ENCODE data around the gene ZDHHC14. TPM values are rescaled to one million over a fixed set of nuclear protein-coding genes. Genes with fewer than 3 reads are reported as not detected.

The ZDHHC14 gene
- total RNA-seq, 4 donors from 2014 or later, result 6.5 to 10.4 (median 8.0) TPM

DNA sequence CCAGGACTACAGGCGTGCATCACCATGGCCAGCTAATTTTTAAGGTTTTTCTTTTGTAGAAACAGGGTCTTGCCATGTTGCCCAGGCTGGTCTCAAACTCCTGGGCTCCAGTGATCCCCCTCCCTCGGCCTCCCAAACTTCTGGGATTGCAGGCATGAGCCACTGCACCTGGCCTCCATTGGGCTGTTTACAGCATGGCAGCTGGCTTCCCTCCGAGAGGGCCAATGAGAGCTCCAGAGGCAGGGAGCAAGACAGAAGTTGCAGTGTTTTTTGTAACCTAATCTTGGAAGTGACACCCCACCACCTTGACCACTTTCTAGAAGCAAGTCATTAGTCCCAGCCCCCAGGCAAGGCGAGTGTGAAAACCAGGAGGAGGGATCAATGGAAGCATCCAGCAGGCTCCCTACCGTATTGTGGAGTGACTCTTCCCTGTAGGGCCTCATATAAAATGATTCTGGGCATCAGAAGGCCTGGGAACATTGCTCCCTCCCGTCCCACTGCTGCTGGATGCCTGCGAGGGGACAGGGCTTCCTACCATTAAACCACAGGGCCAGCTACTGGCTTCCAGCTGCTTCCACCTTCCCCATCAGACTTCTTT is 144.4 kb downstream of the ZDHHC14 start:
- TF ChIP-seq, protein P1, sequence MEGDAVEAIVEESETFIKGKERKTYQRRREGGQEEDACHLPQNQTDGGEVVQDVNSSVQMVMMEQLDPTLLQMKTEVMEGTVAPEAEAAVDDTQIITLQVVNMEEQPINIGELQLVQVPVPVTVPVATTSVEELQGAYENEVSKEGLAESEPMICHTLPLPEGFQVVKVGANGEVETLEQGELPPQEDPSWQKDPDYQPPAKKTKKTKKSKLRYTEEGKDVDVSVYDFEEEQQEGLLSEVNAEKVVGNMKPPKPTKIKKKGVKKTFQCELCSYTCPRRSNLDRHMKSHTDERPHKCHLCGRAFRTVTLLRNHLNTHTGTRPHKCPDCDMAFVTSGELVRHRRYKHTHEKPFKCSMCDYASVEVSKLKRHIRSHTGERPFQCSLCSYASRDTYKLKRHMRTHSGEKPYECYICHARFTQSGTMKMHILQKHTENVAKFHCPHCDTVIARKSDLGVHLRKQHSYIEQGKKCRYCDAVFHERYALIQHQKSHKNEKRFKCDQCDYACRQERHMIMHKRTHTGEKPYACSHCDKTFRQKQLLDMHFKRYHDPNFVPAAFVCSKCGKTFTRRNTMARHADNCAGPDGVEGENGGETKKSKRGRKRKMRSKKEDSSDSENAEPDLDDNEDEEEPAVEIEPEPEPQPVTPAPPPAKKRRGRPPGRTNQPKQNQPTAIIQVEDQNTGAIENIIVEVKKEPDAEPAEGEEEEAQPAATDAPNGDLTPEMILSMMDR (IDR thresholded peaks at IDR 0.05; ENCODE audit: low read depth), result no peak

DNA sequence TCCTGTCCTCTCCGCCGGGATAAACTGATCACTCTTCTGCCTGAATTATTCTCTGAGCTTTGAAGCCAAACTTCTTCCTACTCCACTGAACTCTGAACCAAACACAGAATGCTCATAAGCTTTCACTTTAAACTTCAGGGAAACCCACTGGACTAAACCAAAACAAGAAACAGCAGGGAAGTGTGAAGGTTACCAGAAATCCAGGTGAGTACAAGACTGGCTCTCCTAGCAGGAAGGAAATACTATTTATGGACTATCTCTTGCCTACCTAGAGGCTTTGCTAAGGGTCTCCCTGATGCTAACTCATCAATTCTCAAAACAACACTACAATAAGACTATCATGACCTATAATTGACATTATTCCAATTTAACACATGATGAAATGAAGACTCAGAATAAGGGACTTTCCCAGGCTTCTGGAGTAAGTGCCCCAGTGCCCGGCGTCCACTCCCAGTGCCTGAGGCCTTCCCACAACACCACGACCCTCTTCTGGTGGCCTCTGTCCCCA is 145.0 kb downstream of the ZDHHC14 start:
- TF ChIP-seq, protein P1 (IDR thresholded peaks at IDR 0.05; ENCODE audit: low read depth), result no peak

DNA sequence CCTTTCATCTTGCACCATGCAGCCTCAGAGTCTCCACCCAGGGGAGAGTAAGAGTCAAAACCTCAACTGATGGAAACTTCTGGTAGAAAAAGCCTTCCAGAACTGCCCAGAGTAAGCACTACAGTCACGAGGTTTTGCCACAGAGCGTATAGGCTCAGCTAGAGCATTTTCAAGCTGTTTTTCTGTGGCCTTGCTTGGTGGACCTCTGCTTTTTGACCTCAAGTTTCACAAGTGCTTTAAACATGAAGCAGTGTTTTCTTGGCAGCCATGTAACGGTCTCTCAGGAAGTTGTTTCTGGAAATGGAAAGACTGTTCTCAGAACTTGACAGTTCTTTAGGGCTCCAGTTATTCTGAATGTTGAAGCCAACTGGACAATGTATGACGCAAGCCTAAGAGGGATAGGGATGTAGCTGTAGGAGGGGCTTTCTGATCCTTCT is 146.5 kb downstream of the ZDHHC14 start:
- TF ChIP-seq, protein P1 (IDR thresholded peaks at IDR 0.05; ENCODE audit: low read depth), result no peak

- TF ChIP-seq, protein P1 (IDR thresholded peaks at IDR 0.05; ENCODE audit: low read depth), result no peak
Measured at GRCh38 chr6:157528931-157529653, 148.1 kb downstream of the ZDHHC14 start.

GRCh38 chr6:157529654-157530039 is 148.7 kb downstream of the ZDHHC14 start:
- TF ChIP-seq, protein P1 (IDR thresholded peaks at IDR 0.05; ENCODE audit: low read depth), result no peak

GRCh38 chr6:157530126-157530525 is 149.1 kb downstream of the ZDHHC14 start:
- TF ChIP-seq, protein P1 (IDR thresholded peaks at IDR 0.05; ENCODE audit: low read depth), result no peak

DNA sequence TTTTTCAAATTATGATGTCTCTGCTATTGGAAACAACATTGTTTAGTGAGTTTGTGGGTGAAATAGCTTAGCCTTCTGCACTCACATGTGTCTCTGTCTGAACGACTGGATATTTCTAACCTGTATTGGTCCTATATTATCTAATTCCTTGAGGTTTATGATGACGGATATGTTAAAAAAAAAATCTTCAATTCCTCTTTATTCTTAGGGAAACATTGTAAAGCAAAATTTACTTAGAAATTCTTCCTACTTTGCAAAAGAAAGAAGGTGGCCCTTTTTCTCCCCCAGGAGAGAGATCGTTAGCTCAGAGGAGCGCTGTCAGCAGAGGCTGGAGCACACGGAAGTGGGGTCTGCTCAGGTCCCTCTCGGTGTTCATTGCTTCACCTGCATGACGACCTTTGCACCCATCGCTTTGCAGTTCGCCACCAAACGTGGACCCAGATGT is 149.8 kb downstream of the ZDHHC14 start:
- TF ChIP-seq, protein P1 (IDR thresholded peaks at IDR 0.05; ENCODE audit: low read depth), result no peak
